NOMO-1 (cell line): ENCODE measurements around the gene HTR2C.
"Not testable (repeated sequence)": the region's sequence is repeated elsewhere in the genome, so short reads cannot be mapped to it uniquely, and the experiment has no call there.

Experiments used
- DNase-seq, 2 experiments: peaks; one replicate each; lab custom pipeline; 2025; ENCODE audit not compliant: unreplicated experiment in 2 of 2; lab: John Stamatoyannopoulos, UW

The HTR2C gene

GRCh38 chrX:114710571-114710970 lies 126.7 kb downstream of the HTR2C start:
- DNase-seq, result no peak

DNA sequence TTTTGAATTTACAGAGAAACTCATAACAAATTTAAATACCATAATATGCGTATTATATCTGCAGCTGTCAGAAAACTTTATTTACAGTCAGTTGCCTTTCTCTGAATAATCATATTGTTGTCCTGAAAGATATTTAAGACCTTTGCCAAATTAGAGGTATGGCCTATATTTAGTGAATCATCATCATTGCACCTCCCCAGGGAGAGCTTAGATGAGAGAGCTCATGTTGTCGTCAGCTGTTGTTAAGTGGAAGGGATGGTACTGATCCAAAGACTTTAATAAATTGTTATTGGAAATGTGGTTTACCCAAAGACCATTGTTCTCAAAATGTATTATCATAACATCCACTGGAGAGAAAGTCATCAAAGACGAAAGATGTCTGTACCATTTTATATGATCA lies 128.6 kb downstream of the HTR2C start:
- DNase-seq, result no peak

DNA sequence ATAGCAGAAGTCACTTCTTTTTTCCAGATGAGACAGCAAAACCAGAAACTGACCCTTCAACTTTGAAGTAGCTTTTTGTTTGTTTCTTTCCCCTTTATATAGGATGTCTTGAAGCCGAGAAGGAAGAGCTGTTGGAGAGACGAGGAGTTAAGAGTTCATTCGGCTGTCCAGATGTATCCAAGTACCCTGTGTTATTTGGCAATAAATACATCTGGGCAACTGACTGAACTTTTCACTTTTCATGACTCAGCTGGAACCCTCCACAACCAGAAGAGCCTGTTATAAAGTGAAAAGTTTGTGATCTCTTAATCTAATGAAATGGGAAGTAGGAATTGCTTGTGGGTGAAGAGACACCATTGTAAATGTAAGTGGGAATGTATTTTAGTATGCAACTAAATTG lies 131.2 kb downstream of the HTR2C start:
- no peak for DNase-seq

- DNase-seq, result no peak
Measured at GRCh38 chrX:114717921-114718320, 134.0 kb downstream of the HTR2C start.

DNA sequence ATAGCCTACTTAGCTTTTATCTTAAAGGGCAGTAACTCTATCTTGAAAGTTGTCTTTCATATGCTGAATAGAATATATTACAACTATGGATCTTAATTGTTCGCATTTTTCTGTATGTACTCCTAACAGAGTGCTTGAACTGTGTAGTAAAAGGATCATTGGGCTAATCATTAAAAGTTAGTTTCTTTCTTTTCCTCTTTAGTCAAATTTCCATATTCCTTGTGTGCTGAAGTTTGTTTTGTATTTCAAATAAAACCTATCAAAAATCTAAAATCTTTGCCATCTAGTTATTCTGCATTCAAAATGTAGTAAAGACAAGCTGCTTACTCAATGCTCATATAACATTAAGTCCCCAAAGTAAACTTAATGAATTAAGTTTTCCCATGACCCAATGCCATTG lies 182.7 kb downstream of the HTR2C start:
- DNase-seq, result no peak

DNA sequence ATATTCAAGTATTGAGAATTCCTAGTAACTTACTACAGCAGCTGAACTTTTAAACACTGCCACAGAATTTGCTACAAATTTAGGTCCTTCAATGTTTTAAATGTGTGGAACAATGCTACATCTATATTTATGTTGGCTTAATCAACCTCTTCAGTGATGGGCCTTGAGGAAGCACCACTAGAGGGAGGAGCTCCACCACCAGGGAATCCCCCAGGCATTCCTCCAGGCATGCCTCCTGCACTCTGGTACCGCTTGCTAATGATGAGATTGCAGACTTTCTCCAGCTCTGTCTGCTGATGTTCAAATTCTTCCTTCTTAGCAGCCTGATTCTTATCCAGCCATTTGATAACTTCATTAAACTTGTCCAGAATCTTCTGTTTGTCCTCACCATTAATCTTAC lies 190.8 kb downstream of the HTR2C start:
- no peak for DNase-seq

DNA sequence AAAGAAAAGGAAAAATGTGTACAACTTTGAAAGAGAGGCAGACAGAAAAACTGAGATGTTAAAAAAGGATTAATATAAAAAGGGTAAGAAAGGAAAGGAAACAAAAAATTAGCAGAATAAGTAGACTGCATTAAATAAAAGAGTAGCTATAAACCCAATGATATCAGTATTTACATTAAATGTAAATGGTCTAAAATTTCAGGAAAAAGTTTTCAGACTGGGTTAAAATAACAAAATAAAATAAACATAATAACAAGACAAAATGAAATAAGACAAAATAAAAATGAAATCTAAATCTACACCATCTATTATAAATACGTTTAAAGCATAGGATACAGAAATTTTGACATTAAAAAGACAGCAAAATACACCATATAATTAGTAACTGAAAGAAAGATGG lies 199.0 kb downstream of the HTR2C start:
- no peak for DNase-seq

DNA sequence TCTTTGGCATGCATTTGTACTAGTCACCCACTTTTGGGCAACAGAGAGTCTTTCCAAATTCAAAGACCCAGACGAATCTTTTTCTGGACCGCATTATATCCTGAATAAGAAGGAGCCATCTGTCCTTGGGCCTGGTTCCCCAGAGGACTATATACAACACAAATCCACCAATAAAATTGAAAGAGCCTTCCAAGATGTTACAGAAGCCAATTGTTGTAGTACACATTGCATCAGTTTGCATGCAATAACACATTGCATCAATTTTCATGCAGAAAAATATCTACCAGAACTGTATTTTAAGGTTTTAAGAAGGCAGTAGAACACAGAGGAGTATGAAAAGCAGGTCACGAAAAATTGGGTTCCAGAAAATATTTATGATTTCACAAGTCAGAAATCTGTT lies 203.2 kb downstream of the HTR2C start:
- no peak for DNase-seq

DNA sequence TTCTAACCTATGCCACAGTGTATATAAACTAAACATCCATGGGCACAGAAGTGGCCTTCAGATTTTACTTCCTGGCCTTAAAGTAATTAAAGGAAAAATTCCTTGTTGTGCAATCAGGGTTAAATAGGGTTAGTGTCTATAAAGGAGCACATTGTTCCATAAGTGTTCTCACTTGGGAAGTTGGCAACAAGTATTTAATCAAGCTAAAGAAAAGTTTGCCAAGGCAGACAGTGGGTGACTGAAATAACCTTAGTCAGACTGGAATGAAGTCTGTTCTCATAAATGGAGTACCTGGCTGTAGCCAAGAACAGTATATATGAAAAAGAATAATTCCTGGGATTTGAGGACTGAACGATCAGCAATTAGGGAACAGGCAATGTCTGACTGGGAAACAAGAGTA lies 213.6 kb downstream of the HTR2C start:
- no peak for DNase-seq

GRCh38 chrX:114798907-114799306 lies 215.0 kb downstream of the HTR2C start:
- DNase-seq, result no peak

GRCh38 chrX:114800719-114801118 lies 216.8 kb downstream of the HTR2C start:
- peak in 1 of 2 experiments; percentile 35 for DNase-seq

GRCh38 chrX:114819509-114819908 lies 235.6 kb downstream of the HTR2C start:
- no peak for DNase-seq

GRCh38 chrX:114841051-114841450 lies 257.2 kb downstream of the HTR2C start:
- no peak for DNase-seq

DNA sequence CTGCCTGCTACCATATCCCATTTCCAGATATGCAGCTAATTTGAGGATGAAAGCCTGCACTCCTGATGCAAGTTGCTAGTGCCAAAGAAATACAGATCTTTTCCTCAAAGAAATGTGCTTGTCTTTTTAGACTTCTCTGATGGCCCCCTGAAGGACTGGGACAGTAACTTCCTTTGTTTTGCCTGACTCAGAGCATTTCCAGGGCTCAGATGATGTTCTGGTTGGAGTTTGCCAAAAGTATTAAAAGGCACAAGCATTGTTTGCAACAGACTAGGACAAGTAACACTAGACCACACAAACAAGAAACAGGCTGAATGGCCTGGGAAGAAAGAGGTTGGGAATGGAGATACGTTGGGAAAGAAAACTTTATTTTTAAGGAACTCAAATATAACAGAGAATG lies 258.3 kb downstream of the HTR2C start:
- DNase-seq, result no peak

DNA sequence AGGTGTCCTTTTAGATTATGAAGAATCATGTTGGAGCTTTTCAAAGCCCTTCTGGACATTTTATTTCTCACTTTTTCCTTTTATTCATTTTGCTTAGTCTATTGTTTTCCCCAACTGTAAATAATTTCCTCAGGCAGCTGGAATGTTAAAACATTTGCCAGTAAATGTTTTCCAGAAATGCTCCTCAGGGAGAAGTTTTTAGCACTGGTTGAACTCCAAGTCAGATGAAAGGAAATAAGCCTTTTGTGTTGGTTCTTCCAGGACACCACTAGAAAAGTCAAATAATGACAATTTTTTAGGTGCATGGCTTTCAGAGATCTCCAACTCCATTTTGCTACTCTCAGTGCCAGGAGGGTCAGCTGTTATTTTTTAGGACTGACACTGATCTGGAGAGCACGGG lies 305.6 kb downstream of the HTR2C start:
- no peak for DNase-seq

- no peak for DNase-seq
Measured at GRCh38 chrX:114903618-114904017, 319.7 kb downstream of the HTR2C start.

GRCh38 chrX:114905251-114905650 lies 321.4 kb downstream of the HTR2C start:
- DNase-seq, result no peak

DNA sequence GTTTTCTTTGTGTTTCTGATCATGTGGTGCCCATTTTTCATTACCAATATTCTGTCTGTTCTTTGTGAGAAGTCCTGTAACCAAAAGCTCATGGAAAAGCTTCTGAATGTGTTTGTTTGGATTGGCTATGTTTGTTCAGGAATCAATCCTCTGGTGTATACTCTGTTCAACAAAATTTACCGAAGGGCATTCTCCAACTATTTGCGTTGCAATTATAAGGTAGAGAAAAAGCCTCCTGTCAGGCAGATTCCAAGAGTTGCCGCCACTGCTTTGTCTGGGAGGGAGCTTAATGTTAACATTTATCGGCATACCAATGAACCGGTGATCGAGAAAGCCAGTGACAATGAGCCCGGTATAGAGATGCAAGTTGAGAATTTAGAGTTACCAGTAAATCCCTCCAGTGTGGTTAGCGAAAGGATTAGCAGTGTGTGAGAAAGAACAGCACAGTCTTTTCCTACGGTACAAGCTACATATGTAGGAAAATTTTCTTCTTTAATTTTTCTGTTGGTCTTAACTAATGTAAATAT lies 323.2 kb downstream of the HTR2C start:
- DNase-seq, result no peak

- DNase-seq, result no peak
Measured at GRCh38 chrX:114924423-114924822, 340.5 kb downstream of the HTR2C start.

GRCh38 chrX:114924856-114925255 lies 341.0 kb downstream of the HTR2C start:
- no peak for DNase-seq

GRCh38 chrX:114930227-114930626 lies 346.3 kb downstream of the HTR2C start:
- no peak for DNase-seq

- DNase-seq, result no peak
Measured at GRCh38 chrX:114932550-114932949, 348.7 kb downstream of the HTR2C start.

DNA sequence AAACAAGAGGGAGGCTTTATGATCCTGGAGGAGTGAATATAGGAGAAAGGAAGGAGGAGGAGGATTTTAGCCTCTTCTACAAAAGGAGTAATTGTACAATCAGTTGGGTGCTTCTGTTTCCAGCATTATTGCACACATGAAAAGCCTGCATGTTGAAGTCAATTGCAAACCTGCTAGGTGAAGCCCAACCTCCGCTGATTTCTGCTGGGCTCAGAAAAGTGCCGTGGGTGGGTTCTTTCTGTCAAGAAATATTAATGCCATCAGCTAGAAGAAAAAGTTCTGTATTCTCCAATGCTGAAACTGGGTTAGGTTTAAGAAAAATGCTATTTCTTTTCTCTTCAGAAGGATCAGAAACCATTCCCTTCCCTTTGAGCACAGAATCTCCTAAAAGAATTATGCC lies 349.4 kb downstream of the HTR2C start:
- not testable (repeated sequence) for DNase-seq
